ENCODE data around the gene RPLP2. TPM values are rescaled to one million over a fixed set of nuclear protein-coding genes. Genes with fewer than 3 reads are reported as not detected.

RPLP2 gene
- total RNA-seq (2014; rRNA removed; shearing (Covaris generic); ENCODE audit: low replicate concordance), result 302 and 318 TPM in 2 replicates

GRCh38 chr11:809287-810039 is at the start of gene RPLP2:
TSS of gene RPLP2 (plus strand) at chr11:809967. CDS start at chr11:810235, 268 bp downstream.
- in situ Hi-C loops (cut with HindIII; ENCODE audit: low pct_unique_long_range_greater_than_20kb, low sequenced_read_pairs), result no loop called here
- DNase-seq (ENCODE audit: low read depth), result peak; percentile 97

- no peak for DNase-seq (ENCODE audit: low read depth)
- in situ Hi-C loops (cut with HindIII; ENCODE audit: low pct_unique_long_range_greater_than_20kb, low sequenced_read_pairs), result no loop called here
Measured at GRCh38 chr11:760236-760635, 49.5 kb upstream of the RPLP2 start.

GRCh38 chr11:761526-762108 is 48.1 kb upstream of the RPLP2 start:
- no peak for DNase-seq (ENCODE audit: low read depth)
- in situ Hi-C loops (cut with HindIII; ENCODE audit: low pct_unique_long_range_greater_than_20kb, low sequenced_read_pairs), result no loop called here

- in situ Hi-C loops (cut with HindIII; ENCODE audit: low pct_unique_long_range_greater_than_20kb, low sequenced_read_pairs), result no loop called here
- DNase-seq (ENCODE audit: low read depth), result peak; percentile 52
Measured at GRCh38 chr11:762421-763072, 47.2 kb upstream of the RPLP2 start.

GRCh38 chr11:763073-763463 is 46.7 kb upstream of the RPLP2 start:
- no peak for DNase-seq (ENCODE audit: low read depth)
- in situ Hi-C loops (cut with HindIII; ENCODE audit: low pct_unique_long_range_greater_than_20kb, low sequenced_read_pairs), result no loop called here

- in situ Hi-C loops (cut with HindIII; ENCODE audit: low pct_unique_long_range_greater_than_20kb, low sequenced_read_pairs), result no loop called here
- DNase-seq (ENCODE audit: low read depth), result no peak
Measured at GRCh38 chr11:763549-764321, 46.0 kb upstream of the RPLP2 start.

- peak; percentile 12 for DNase-seq (ENCODE audit: low read depth)
Measured at GRCh38 chr11:764322-765024, 45.3 kb upstream of the RPLP2 start.

GRCh38 chr11:765025-765801 is 44.6 kb upstream of the RPLP2 start:
- peak; percentile 63 for DNase-seq (ENCODE audit: low read depth)
- in situ Hi-C loops (cut with HindIII; ENCODE audit: low pct_unique_long_range_greater_than_20kb, low sequenced_read_pairs), result no loop called here

More at GRCh38 chr11:764322-765024, 45.3 kb upstream of the RPLP2 start:
- in situ Hi-C loops (cut with HindIII; ENCODE audit: low pct_unique_long_range_greater_than_20kb, low sequenced_read_pairs), result no loop called here

- no peak for DNase-seq (ENCODE audit: low read depth)
- in situ Hi-C loops (cut with HindIII; ENCODE audit: low pct_unique_long_range_greater_than_20kb, low sequenced_read_pairs), result no loop called here
Measured at GRCh38 chr11:765802-766091, 44.0 kb upstream of the RPLP2 start.

- in situ Hi-C loops (cut with HindIII; ENCODE audit: low pct_unique_long_range_greater_than_20kb, low sequenced_read_pairs), result no loop called here
- no peak for DNase-seq (ENCODE audit: low read depth)
Measured at GRCh38 chr11:766106-766935, 43.4 kb upstream of the RPLP2 start.

- DNase-seq (ENCODE audit: low read depth), result no peak
- in situ Hi-C loops (cut with HindIII; ENCODE audit: low pct_unique_long_range_greater_than_20kb, low sequenced_read_pairs), result no loop called here
Measured at GRCh38 chr11:766936-767210, 42.9 kb upstream of the RPLP2 start.

- in situ Hi-C loops (cut with HindIII; ENCODE audit: low pct_unique_long_range_greater_than_20kb, low sequenced_read_pairs), result no loop called here
Measured at GRCh38 chr11:767238-767637, 42.5 kb upstream of the RPLP2 start.

GRCh38 chr11:769887-770641 is 39.7 kb upstream of the RPLP2 start:
- in situ Hi-C loops (cut with HindIII; ENCODE audit: low pct_unique_long_range_greater_than_20kb, low sequenced_read_pairs), result no loop called here
- no peak for DNase-seq (ENCODE audit: low read depth)

More at GRCh38 chr11:767238-767637, 42.5 kb upstream of the RPLP2 start:
- DNase-seq (ENCODE audit: low read depth), result no peak

GRCh38 chr11:770642-771616 is 38.8 kb upstream of the RPLP2 start:
- in situ Hi-C loops (cut with HindIII; ENCODE audit: low pct_unique_long_range_greater_than_20kb, low sequenced_read_pairs), result no loop called here

GRCh38 chr11:771617-772204 is 38.1 kb upstream of the RPLP2 start:
- in situ Hi-C loops (cut with HindIII; ENCODE audit: low pct_unique_long_range_greater_than_20kb, low sequenced_read_pairs), result no loop called here
- DNase-seq (ENCODE audit: low read depth), result no peak

More at GRCh38 chr11:770642-771616, 38.8 kb upstream of the RPLP2 start:
- DNase-seq (ENCODE audit: low read depth), result no peak

Measured in Caki2 (cell line).